HepG2 (cell line): ENCODE measurements around the gene NBR1. TPM values are rescaled to one million over a fixed set of nuclear protein-coding genes. Genes with fewer than 3 reads are reported as not detected.

Experiments used
- ATF4 ChIP-seq, 2 experiments: fragments of 450-650 bp in 1 of 2; sonication (generic) in 1 of 2; formaldehyde crosslinking; IDR thresholded peaks; 2 replicates each; pipeline versions ENCODE4 v1.5.0 to v1.8.0; 2020 to 2022; ENCODE audit warnings: mild to moderate bottlenecking in 1 of 2, missing genetic modification reagents in 1 of 2
- DR1 ChIP-seq: sonication (generic); formaldehyde crosslinking; IDR thresholded peaks from 2 replicates; pipeline ENCODE4 v1.8.0; 2021; ENCODE audit warnings: mild to moderate bottlenecking, missing genetic modification reagents, inconsistent platforms
- DZIP1 ChIP-seq: sonication (generic); formaldehyde crosslinking; IDR thresholded peaks from 2 replicates; pipeline ENCODE4 v1.5.0; 2020; ENCODE audit warnings: mild to moderate bottlenecking, missing genetic modification reagents
- FIP1L1 ChIP-seq: fragments of 200-400 bp; formaldehyde crosslinking; IDR thresholded peaks from 2 replicates; pipeline ENCODE4 v1.6.1; 2018; ENCODE audit warnings: low read depth, mild to moderate bottlenecking, low read length, moderate library complexity, borderline replicate concordance; ENCODE audit not compliant: insufficient read depth
- NONO ChIP-seq, 2 experiments: fragments of 450-650 bp in 1 of 2; sonication (generic) in 1 of 2; formaldehyde crosslinking in 1 of 2; IDR thresholded peaks in 1 of 2; conservative IDR thresholded peaks in 1 of 2; 2 replicates each; pipeline versions ENCODE4 v1.6.1 to v1.8.0; 2017 to 2022; ENCODE audit warnings: mild to moderate bottlenecking in 1 of 2, missing genetic modification reagents in 1 of 2, moderate library complexity in 1 of 2
- RFX5 ChIP-seq: IDR thresholded peaks from 2 replicates; pipeline ENCODE4 v1.6.1; 2011; ENCODE audit warnings: low read depth, low read length, improper control_type of control experiment
- SMC3 ChIP-seq: IDR thresholded peaks from 2 replicates; pipeline ENCODE4 v1.6.1; 2011; ENCODE audit warnings: low read length, improper control_type of control experiment
- SOX5 ChIP-seq: IDR thresholded peaks from 2 replicates; pipeline ENCODE4 v1.6.1; 2016; ENCODE audit warnings: borderline replicate concordance
- ZHX2 ChIP-seq, 2 experiments: sonication (generic) in 1 of 2; formaldehyde crosslinking in 1 of 2; IDR thresholded peaks; 2 replicates each; pipeline versions ENCODE4 v1.6.1 to v1.9.0; 2014 to 2022; ENCODE audit warnings: antibody characterized with exemption in 1 of 2, borderline replicate concordance in 1 of 2, inconsistent platforms in 1 of 2, low read depth in 1 of 2, missing genetic modification reagents in 1 of 2
- ZNF264 ChIP-seq: sonication (generic); formaldehyde crosslinking; IDR thresholded peaks from 2 replicates; pipeline ENCODE4 v1.4.0; 2020; ENCODE audit warnings: missing genetic modification reagents
- ZNF441 ChIP-seq: sonication (generic); formaldehyde crosslinking; IDR thresholded peaks from 2 replicates; pipeline ENCODE4 v1.7.0; 2021; ENCODE audit warnings: missing genetic modification reagents, borderline replicate concordance
- ZNF687 ChIP-seq: sonication (generic); formaldehyde crosslinking; IDR thresholded peaks from 2 replicates; pipeline ENCODE4 v1.5.1; 2020; ENCODE audit warnings: mild to moderate bottlenecking, missing genetic modification reagents, moderate library complexity
- polyA plus RNA-seq, 8 experiments: library from polyadenylated mRNA; depleted of rRNA in 3 of 8; stranded (reverse) in 7 of 8; unstranded in 1 of 8; fragments of >200 nt; fragmentation: Illumina TruSeq in 4 of 8; extraction: Trizol in 4 of 8; gene quantifications; 2 replicates each; pipeline versions ENCODE4 v1.2.1 to v1.2.3, GENCODE V29; 2011 to 2016; ENCODE audit warnings: low read depth in 4 of 8, missing spikeins in 1 of 8, mixed read lengths in 1 of 8; ENCODE audit not compliant: insufficient read depth in 1 of 8
- total RNA-seq, 5 experiments: library from RNA; depleted of rRNA; stranded (reverse); fragments of >200 nt; fragmentation: Illumina TruSeq; extraction: Trizol; gene quantifications; 2 replicates each; pipeline ENCODE4 v1.2.3, GENCODE V29; 2016; ENCODE audit warnings: low read depth in 1 of 5

The NBR1 gene
- total and polyA plus RNA-seq, 2 of the 13 experiments (the other 11 are each of a cell fraction or from before 2014, with no cell fraction given) = 51.7 to 121 TPM

- TF ChIP-seq DR1 (CRISPR knock-in tag) = peak; percentile 71
- TF ChIP-seq DZIP1 (CRISPR knock-in tag) = no peak
- TF ChIP-seq ZHX2 (IDR thresholded peaks at IDR 0.05; ENCODE audit: low read depth) = peak; percentile 91
- TF ChIP-seq ZHX2 (CRISPR knock-in tag; IDR thresholded peaks at IDR 0.05; ENCODE audit: borderline replicate concordance) = 0 out of 2 replicates have a peak, but pooled peaks have one; percentile 46
- TF ChIP-seq RFX5 = peak; percentile 86
- TF ChIP-seq SMC3 = peak; percentile 70; the same call in 1 of the 2 replicates
- peak; percentile 79 for TF ChIP-seq ZNF687 (CRISPR knock-in tag)
- peak; percentile 78 for TF ChIP-seq SOX5 (CRISPR knock-in tag)
- no peak for TF ChIP-seq FIP1L1
- TF ChIP-seq ATF4 (CRISPR knock-in tag; IDR thresholded peaks at IDR 0.05) = peak; percentile 82 to 99
- TF ChIP-seq ZNF264 = 0 out of 2 replicates have a peak, but pooled peaks have one; percentile 39
- TF ChIP-seq NONO (IDR thresholded peaks at IDR 0.05) = no peak
- no peak; the same call in none of the 2 replicates for TF ChIP-seq NONO (CRISPR knock-in tag; conservative IDR thresholded peaks at IDR 0.05)
- no peak for TF ChIP-seq ZNF441 (CRISPR knock-in tag)
Observed at GRCh38 chr17:43125133-43125966, 45.7 kb upstream of the NBR1 start, which contains the start of gene BRCA1 (continued).
